ENCODE data around the gene GMPR.
"Not testable (repeated sequence)": the region's sequence is repeated elsewhere in the genome, so short reads cannot be mapped to it uniquely, and the experiment has no call there.

The GMPR gene

GRCh38 chr6:16226117-16227047, 12.0 kb upstream of the GMPR start:
- not testable (repeated sequence) for DNase-seq

- no peak for DNase-seq
These were observed 11.3 kb upstream of the GMPR start for GRCh38 chr6:16227048-16227562.

- DNase-seq, result no peak
These were observed 10.8 kb upstream of the GMPR start for GRCh38 chr6:16227605-16228004.

- DNase-seq, result no peak
These were observed 10.3 kb upstream of the GMPR start for GRCh38 chr6:16228043-16228442.

- no peak for DNase-seq
These were observed 9.4 kb upstream of the GMPR start for GRCh38 chr6:16228709-16229665.

GRCh38 chr6:16229700-16230099, 8.7 kb upstream of the GMPR start:
- no peak for DNase-seq

GRCh38 chr6:16230953-16231352, 7.4 kb upstream of the GMPR start:
- DNase-seq, result no peak

GRCh38 chr6:16232086-16232485, 6.3 kb upstream of the GMPR start:
- DNase-seq, result no peak

GRCh38 chr6:16236009-16236501, 2.3 kb upstream of the GMPR start:
- no peak for DNase-seq

GRCh38 chr6:16236631-16237199, 1.7 kb upstream of the GMPR start:
- no peak for DNase-seq

GRCh38 chr6:16237242-16237641, 1.1 kb upstream of the GMPR start:
- DNase-seq, result no peak

GRCh38 chr6:16238963-16239797, 793 bp downstream of the GMPR start:
- DNase-seq, result peak; percentile 44

GRCh38 chr6:16239798-16240123, 1.4 kb downstream of the GMPR start:
- DNase-seq, result no peak

GRCh38 chr6:16240589-16241320, 2.4 kb downstream of the GMPR start:
- no peak for DNase-seq

- no peak for DNase-seq
These were observed 2.9 kb downstream of the GMPR start for GRCh38 chr6:16241321-16241689.

- peak; percentile 22 for DNase-seq
These were observed 4.7 kb downstream of the GMPR start for GRCh38 chr6:16243055-16243454.

GRCh38 chr6:16243664-16244063, 5.3 kb downstream of the GMPR start:
- DNase-seq, result no peak

- no peak for DNase-seq
These were observed 6.1 kb downstream of the GMPR start for GRCh38 chr6:16244446-16244845.

GRCh38 chr6:16244869-16245451, 6.6 kb downstream of the GMPR start:
- peak; percentile 67 for DNase-seq

- DNase-seq, result no peak
These were observed 10.0 kb downstream of the GMPR start for GRCh38 chr6:16248271-16248853.

- DNase-seq, result no peak
These were observed 11.6 kb downstream of the GMPR start for GRCh38 chr6:16249971-16250370.

All from NCI-H446 treated with DMSO at 0.1 percent for 48 hours (cell line).